ENCODE results near the gene ADORA2A.

DNA sequence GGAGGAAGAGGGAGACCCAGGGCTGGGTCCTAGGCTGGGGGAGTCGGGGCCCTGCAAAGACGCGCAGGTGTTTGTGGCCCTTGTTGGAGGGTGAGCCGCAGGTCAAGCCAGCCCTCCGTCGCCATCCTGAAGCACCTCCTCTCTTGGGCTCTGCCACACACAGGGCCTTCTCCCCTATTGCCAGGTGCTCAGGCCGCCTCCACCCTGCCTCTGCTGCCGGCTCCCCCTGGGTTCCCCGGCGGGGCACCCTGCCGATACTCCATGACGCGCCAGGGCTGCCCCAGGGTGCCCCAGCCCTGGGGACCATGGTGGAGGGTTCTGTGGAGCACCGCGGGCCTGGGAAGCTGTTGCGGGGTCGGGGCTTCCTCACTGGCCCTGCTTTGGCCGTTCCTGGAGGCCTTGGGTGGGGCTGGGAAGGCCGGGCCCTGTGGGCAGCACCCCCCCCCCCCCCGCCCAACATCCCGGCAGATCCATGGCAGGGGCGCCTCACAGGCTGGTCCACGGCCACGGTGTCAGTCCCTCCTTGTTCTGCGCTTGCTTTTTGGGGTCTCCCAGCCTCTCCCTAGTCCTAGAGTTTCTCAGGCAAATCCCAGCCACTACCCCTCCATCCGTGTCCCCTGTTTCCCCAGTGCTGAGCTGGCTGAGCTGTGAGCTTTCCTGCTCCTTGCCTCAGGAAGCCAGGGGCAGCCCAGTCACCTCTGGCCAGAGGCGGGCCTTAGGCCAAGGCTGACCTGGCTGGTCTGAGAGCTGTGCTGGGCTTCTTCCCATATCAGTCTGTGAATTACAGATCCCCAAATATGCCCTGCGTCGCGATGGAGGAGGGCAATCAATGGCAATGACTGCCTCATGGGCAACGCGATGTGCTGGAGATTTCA, 2.3 kb upstream of the ADORA2A start:
- TF ChIP-seq, protein P1, sequence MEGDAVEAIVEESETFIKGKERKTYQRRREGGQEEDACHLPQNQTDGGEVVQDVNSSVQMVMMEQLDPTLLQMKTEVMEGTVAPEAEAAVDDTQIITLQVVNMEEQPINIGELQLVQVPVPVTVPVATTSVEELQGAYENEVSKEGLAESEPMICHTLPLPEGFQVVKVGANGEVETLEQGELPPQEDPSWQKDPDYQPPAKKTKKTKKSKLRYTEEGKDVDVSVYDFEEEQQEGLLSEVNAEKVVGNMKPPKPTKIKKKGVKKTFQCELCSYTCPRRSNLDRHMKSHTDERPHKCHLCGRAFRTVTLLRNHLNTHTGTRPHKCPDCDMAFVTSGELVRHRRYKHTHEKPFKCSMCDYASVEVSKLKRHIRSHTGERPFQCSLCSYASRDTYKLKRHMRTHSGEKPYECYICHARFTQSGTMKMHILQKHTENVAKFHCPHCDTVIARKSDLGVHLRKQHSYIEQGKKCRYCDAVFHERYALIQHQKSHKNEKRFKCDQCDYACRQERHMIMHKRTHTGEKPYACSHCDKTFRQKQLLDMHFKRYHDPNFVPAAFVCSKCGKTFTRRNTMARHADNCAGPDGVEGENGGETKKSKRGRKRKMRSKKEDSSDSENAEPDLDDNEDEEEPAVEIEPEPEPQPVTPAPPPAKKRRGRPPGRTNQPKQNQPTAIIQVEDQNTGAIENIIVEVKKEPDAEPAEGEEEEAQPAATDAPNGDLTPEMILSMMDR (IDR thresholded peaks at IDR 0.05): no peak
- TF ChIP-seq POLR2A (IDR thresholded peaks at IDR 0.05): no peak
